KG1 (cell line): ENCODE data around the gene ZEB1.

Experiments
- DNase-seq: peaks from one replicate; lab custom pipeline; 2025; lab: John Stamatoyannopoulos, UW

Gene ZEB1

GRCh38 chr10:31318854-31319601, at the start of gene ZEB1:
TSS of gene ZEB1 (plus strand) at chr10:31319216. CDS start at chr10:31319235, 19 bp downstream.
- peak; percentile 82 for DNase-seq

DNA sequence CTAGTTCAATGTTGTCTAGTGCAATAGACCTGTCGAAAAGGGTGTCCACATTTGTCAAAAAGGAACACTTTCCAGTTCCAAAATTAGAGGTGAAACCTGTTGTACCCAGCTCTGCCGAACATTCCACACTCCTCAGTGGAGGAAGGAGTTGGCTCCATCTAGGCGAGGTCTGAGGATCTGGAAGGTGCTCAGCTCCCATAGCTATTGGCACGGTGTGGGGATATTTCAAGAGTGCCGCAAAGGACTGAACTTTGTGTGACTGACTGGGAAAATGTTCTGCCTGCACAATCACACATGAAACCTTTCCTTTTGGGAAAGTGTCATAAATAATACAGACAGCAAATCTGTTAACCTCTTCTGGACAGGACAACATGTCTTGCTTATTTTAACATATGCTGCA, 48.1 kb upstream of the ZEB1 start:
- DNase-seq = no peak

DNA sequence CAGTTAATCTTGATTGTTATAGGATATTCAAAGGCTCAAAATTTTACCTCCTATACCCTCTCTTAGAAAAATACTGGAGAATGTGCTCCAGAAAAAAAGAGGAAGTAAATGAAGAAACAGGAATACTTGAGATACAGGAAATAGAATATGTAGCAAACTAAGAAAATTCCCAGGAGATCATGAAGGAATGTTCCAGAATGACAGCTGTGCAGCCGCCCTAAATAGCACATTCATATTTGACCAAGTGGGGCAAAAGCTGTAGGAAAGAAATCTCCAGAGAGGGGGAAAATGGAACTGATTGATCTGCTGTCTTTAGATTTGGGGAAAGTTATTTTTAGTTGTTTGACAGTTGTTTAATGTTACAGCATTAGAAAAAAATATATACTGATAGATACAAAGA, 46.2 kb upstream of the ZEB1 start:
- DNase-seq = no peak

- no peak for DNase-seq
These were observed 45.2 kb upstream of the ZEB1 start for GRCh38 chr10:31273789-31274188.

- DNase-seq = no peak
These were observed 44.7 kb upstream of the ZEB1 start for GRCh38 chr10:31274310-31274709.

GRCh38 chr10:31278279-31278941, 40.6 kb upstream of the ZEB1 start:
- no peak for DNase-seq

- no peak for DNase-seq
These were observed 38.0 kb upstream of the ZEB1 start for GRCh38 chr10:31280972-31281371.

- DNase-seq = no peak
These were observed 31.0 kb upstream of the ZEB1 start for GRCh38 chr10:31288001-31288400.

DNA sequence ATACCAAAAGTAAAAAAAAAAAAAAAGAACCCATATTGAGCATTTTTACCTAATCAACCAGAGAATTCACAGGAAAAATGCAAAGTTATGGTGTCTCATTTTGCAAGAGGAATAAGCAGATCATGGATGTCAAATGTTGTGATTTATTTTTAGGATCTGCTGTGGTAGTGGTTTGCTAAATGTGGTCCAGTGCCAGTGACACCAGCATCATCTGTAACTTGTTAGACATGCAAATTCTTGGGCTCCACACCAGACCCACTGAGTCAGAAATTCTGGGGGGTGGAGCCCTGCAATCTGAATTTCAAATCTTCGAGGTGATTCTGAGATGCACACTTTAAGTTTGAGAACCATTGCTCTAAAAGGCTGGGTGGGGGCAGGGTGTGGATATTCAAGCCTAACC, 30.1 kb upstream of the ZEB1 start:
- DNase-seq = no peak

DNA sequence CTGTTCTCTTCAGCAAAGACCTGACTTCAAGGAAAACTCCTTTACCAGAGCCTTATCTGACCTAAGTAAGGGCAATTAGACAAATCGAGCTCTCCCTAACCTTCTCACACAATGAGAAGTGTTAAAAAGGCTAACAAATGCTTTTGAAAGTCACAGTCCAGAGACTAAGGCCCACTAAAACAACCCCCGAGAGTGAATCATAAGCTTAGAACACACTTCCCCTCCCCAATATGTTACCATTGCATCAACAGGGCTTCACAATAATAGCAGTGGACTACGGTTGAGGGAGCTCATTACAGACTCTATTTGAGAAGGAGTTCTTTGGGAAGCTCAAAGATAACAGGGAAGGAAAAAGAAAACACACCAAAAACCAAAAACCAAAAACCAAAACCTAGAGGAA, 28.6 kb upstream of the ZEB1 start:
- no peak for DNase-seq

DNA sequence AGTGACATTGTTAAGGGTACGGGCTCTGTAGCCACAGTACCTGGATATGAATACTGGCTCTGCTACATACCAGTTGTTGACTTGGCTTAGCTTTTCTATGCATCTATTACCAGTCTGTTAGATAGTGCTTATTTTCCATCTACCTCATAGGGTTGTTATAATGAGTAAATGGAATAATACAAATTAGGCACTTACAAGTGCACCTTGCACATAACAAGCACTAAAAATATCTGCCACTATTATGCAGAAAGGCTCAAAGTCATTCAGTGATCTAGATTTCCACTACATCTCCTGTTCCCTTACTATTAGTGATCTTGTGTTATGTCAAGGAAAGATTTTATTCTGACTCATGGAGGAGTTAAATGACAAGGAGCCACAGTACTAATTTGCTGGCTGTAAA, 27.9 kb upstream of the ZEB1 start:
- DNase-seq = no peak

GRCh38 chr10:31294558-31294957, 24.5 kb upstream of the ZEB1 start:
- DNase-seq = no peak

GRCh38 chr10:31296754-31297153, 22.3 kb upstream of the ZEB1 start:
- DNase-seq = no peak

DNA sequence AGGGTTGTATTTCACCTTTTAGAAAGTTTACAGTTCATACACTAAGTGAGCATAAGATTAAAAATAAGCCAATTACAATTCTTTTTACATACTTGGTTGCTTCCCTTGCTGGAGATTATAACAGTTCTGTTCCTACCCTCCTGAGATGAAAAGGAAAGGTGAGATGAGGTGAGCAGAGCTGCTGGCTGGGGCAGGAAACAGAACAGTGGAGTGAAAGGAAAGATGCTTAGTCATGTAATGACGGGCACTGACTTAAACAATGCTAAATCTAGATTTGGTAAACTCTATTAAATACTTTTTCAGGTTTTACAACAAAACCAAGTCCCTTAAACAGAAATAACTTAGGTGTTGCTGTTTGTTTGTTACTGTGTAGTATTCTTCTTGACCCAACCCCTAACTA, 19.9 kb upstream of the ZEB1 start:
- no peak for DNase-seq

- DNase-seq = no peak
These were observed 15.8 kb upstream of the ZEB1 start for GRCh38 chr10:31303212-31303611.

- no peak for DNase-seq
These were observed 14.6 kb upstream of the ZEB1 start for GRCh38 chr10:31304291-31304970.

GRCh38 chr10:31313396-31313795, 5.6 kb upstream of the ZEB1 start:
- no peak for DNase-seq

- DNase-seq = no peak
These were observed 4.5 kb upstream of the ZEB1 start for GRCh38 chr10:31314256-31315150.

DNA sequence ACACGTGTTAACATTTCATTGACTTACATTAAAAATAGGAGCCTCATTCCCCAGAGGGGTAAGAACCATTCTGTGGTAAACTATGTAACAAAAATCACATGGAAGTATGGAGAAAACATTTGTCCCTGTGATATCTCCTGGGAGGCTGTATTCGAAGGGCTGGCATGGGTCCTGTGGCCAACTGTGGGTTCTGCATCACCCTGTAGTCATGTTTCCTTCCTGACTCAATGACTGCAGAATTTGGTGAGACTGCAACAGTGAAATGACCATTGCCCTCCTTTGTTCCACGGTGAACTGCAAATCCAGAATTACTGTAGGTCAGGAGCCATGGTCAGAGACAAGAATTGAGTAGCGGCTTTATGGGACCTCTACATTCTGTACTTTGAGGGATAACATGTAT, 3.6 kb upstream of the ZEB1 start:
- no peak for DNase-seq

DNA sequence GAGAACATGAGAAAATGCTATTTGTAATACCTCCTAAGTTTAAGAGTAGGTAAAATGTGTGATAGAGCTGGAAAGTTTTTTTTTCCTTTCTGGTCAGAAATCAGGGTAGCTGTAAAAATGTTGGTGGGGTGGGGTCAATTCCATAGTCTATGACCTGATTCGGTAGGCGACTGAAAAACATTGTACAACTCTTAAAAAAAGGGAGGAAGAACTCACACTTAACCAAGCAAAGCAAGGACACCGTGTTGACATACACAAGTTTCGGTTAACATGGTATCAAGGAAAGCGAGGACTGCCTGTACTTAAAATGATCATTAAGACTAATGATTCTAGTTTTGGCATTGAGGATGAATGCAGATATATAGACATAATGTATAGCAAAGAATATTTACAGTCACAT, 1.8 kb upstream of the ZEB1 start:
- DNase-seq = no peak

DNA sequence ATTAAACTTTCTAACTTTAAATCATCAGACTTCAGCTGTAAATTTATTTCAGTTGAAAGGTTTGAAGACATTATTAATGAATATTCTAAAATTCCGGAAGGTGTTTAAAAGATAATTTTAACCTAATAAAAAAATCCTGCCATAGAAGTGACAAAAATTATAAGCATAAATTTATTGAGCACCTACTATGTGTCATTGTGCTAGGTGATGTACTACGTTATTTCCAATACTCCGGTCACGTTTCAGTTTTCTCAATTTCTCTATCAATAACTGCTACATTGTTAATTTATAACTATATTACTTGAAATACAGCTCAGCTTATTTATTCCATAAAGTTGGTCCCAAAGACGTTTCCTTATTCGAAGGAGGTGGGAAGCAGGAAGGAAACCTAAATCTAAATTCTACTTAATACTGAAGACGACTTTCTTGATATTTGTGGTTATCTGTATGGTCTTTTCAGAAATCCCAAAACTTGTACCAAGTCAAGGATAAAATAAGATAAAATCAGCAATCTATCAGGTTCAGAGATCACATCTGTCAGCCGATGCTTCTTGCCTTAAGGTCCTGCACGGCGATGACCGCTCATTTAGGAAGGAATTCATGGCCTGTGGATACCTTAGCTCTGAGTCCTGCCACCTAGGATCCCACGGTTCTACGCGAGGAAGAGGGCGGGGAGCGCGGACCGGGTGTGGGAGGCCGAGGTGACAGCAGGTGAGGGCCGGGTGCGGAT, 1.2 kb upstream of the ZEB1 start:
- no peak for DNase-seq
